Measurements from ENCODE around the gene PAM16. TPM values are rescaled to one million over a fixed set of nuclear protein-coding genes. Genes with fewer than 3 reads are reported as not detected.

The PAM16 gene
- total and polyA plus RNA-seq, 4 donors: 23.6 to 65.2 (median 33.6) TPM

GRCh38 chr16:4317532-4318450 is 33.3 kb downstream of the PAM16 start:
- WGBS, 2 donors: 6 to 7% methylated on average over 12 of the region's 12 CpGs
- Histone ChIP-seq H3K36me3 (ENCODE audit: control insufficient read depth in 1 of 2, insufficient read depth in 2 of 2, low read length in 1 of 2) (no peaks in the 10 kb centered on the region), H3K4me3 (ENCODE audit: low read length in 2 of 2) (no peak overlapping the region), H3K4me1 (ENCODE audit: control insufficient read depth in 1 of 2, insufficient read depth in 2 of 2, low read length in 2 of 2) (no peaks in the 10 kb centered on the region), H3K9me3 (ENCODE audit: control insufficient read depth, low read length) (no peaks in the 10 kb centered on the region), H3K27me3 (ENCODE audit: control insufficient read depth in 1 of 2, insufficient read depth in 2 of 2, low read length in 1 of 2) (no peaks in the 10 kb centered on the region), H3K27ac (ENCODE audit: low read depth in 1 of 2, low read length in 2 of 2) (peak overlapping the region in 1 of 2 donors; percentile 72)
- intact Hi-C loops (cut with DNase I): loop anchor here in 1 of 2 donors (5.0 to 10.0 kb wide), 2 partner anchors 55 to 363 kb away; partner anchors contain the start of gene VASN
- DNase-seq (peak in 1 of 2 donors; percentile 82), ATAC-seq (ENCODE audit: low FRiP score) (peak; percentile 20)

GRCh38 chr16:4316864-4317531 is 34.1 kb downstream of the PAM16 start:
- no peaks in the 10 kb centered on the region for H3K4me1 ChIP-seq (ENCODE audit: control insufficient read depth in 1 of 2, insufficient read depth in 2 of 2, low read length in 2 of 2)
- ATAC-seq (ENCODE audit: low FRiP score): peak; percentile 74
- WGBS, 2 donors: 2 to 6% methylated on average over 17 to 20 of the region's 20 CpGs

GRCh38 chr16:4316108-4316863 is 34.8 kb downstream of the PAM16 start:
- Histone ChIP-seq H3K27ac (ENCODE audit: low read depth in 1 of 2, low read length in 2 of 2) (peak overlapping the region; percentile 44 to 72), H3K4me1 (ENCODE audit: control insufficient read depth in 1 of 2, insufficient read depth in 2 of 2, low read length in 2 of 2) (no peaks in the 10 kb centered on the region), H3K36me3 (ENCODE audit: control insufficient read depth in 1 of 2, insufficient read depth in 2 of 2, low read length in 1 of 2) (no peaks in the 10 kb centered on the region), H3K4me3 (ENCODE audit: low read length in 2 of 2) (peak overlapping the region; percentile 52 to 92), H3K27me3 (ENCODE audit: control insufficient read depth in 1 of 2, insufficient read depth in 2 of 2, low read length in 1 of 2) (no peaks in the 10 kb centered on the region), H3K9me3 (ENCODE audit: control insufficient read depth, low read length) (no peaks in the 10 kb centered on the region)
- DNase-seq: peak in 1 of 2 donors; percentile 54
- WGBS, 2 donors: 1 to 2% methylated on average over 41 to 93 of the region's 93 CpGs
- no peak for ATAC-seq (ENCODE audit: low FRiP score)
- intact Hi-C loops (cut with DNase I): loop anchor here in 1 of 2 donors (5.0 to 10.0 kb wide), 2 partner anchors 56 to 361 kb away; partner anchors contain the start of gene VASN

More at GRCh38 chr16:4316864-4317531, 34.1 kb downstream of the PAM16 start:
- Histone ChIP-seq H3K4me3 (ENCODE audit: low read length in 2 of 2) (peak overlapping the region; percentile 52 to 92), H3K9me3 (ENCODE audit: control insufficient read depth, low read length) (no peaks in the 10 kb centered on the region), H3K27ac (ENCODE audit: low read depth in 1 of 2, low read length in 2 of 2) (peak overlapping the region in 1 of 2 donors; percentile 72), H3K27me3 (ENCODE audit: control insufficient read depth in 1 of 2, insufficient read depth in 2 of 2, low read length in 1 of 2) (no peaks in the 10 kb centered on the region), H3K36me3 (ENCODE audit: control insufficient read depth in 1 of 2, insufficient read depth in 2 of 2, low read length in 1 of 2) (no peaks in the 10 kb centered on the region)
- intact Hi-C loops (cut with DNase I): loop anchor here in 1 of 2 donors (5.0 to 10.0 kb wide), 2 partner anchors 55 to 362 kb away; partner anchors contain the start of gene VASN
- DNase-seq: peak; percentile 87 to 88

- no peaks in the 10 kb centered on the region for H3K36me3 ChIP-seq (ENCODE audit: control insufficient read depth in 1 of 2, insufficient read depth in 2 of 2, low read length in 1 of 2)
- peak; percentile 79 to 91 for DNase-seq
- peak within 1 kb of the TSS; percentile 44 to 83 for H3K27ac ChIP-seq (ENCODE audit: low read depth in 1 of 2, low read length in 2 of 2)
- intact Hi-C loops (cut with DNase I): loop anchor here in 1 of 2 donors (5.0 to 10.0 kb wide), 2 partner anchors 57 to 361 kb away; partner anchors contain the start of gene VASN
- peak; percentile 79 for ATAC-seq (ENCODE audit: low FRiP score)
- WGBS, 2 donors: 1% methylated on average over 40 to 105 of the region's 115 CpGs
- no peaks in the 10 kb centered on the region for H3K9me3 ChIP-seq (ENCODE audit: control insufficient read depth, low read length)
- no peaks in the 10 kb centered on the region for H3K4me1 ChIP-seq (ENCODE audit: control insufficient read depth in 1 of 2, insufficient read depth in 2 of 2, low read length in 2 of 2)
- peak within 1 kb of the TSS; percentile 52 to 92 for H3K4me3 ChIP-seq (ENCODE audit: low read length in 2 of 2)
- H3K27me3 ChIP-seq (ENCODE audit: control insufficient read depth in 1 of 2, insufficient read depth in 2 of 2, low read length in 1 of 2): no peaks in the 10 kb centered on the region
Measured at GRCh38 chr16:4315186-4316107, 35.7 kb downstream of the PAM16 start, which contains the start of gene GLIS2. TSS of gene GLIS2 (plus strand) at chr16:4316067. CDS start at chr16:4332281, 16,214 bp downstream.

DNA sequence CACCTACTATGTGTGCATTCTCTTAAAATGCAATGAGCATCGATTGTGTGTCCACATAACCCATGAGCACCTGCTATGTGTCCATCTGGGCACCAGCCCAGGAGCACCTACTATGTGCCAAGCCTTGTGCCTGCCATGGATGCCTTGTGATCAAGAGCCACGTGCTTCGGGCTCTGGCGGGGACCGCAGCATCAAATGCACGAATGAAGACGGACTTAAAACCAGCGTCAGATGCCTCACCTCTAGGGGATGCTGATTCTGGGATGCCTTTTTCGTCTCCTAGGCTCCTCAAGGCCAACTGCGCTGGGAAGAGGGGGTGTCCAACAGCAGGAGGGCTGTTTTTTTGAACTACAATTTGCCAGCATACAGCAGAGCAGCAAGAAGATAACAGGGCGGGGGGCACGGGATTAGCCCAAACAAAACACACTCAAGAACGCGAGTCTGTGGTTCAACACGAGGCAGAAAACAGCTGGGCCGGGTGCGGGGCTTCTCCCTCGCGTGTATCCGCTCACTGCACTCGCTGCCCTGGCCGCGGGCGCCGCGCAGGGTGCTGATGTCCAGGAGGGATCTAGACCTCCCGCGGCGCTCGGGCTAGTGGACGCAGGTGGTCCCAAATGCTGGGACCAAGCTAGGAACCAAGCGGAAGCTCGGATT is 36.5 kb downstream of the PAM16 start:
- Histone ChIP-seq H3K27me3 (ENCODE audit: control insufficient read depth in 1 of 2, insufficient read depth in 2 of 2, low read length in 1 of 2) (no peaks in the 10 kb centered on the region), H3K9me3 (ENCODE audit: control insufficient read depth, low read length) (no peaks in the 10 kb centered on the region), H3K36me3 (ENCODE audit: control insufficient read depth in 1 of 2, insufficient read depth in 2 of 2, low read length in 1 of 2) (no peaks in the 10 kb centered on the region), H3K4me3 (ENCODE audit: low read length in 2 of 2) (peak overlapping the region; percentile 52 to 88), H3K4me1 (ENCODE audit: control insufficient read depth in 1 of 2, insufficient read depth in 2 of 2, low read length in 2 of 2) (no peaks in the 10 kb centered on the region), H3K27ac (ENCODE audit: low read depth in 1 of 2, low read length in 2 of 2) (peak overlapping the region in 1 of 2 donors; percentile 83)
- ATAC-seq (ENCODE audit: low FRiP score) (no peak), DNase-seq (peak in 1 of 2 donors; percentile 66)
- intact Hi-C loops (cut with DNase I): loop anchor here in 1 of 2 donors (5.0 to 10.0 kb wide), 2 partner anchors 58 to 360 kb away; partner anchors contain the start of gene VASN
- 2 to 3% methylated on average over 33 of the region's 33 CpGs for WGBS, 2 donors

- H3K9me3 ChIP-seq (ENCODE audit: control insufficient read depth, low read length): no peaks in the 10 kb centered on the region
- intact Hi-C loops (cut with DNase I): loop anchor here in 1 of 2 donors (10.0 kb wide), 1 partner anchor 359 kb away; no protein-coding TSS in a partner anchor
- H3K36me3 ChIP-seq (ENCODE audit: control insufficient read depth in 1 of 2, insufficient read depth in 2 of 2, low read length in 1 of 2): no peaks in the 10 kb centered on the region
- H3K27ac ChIP-seq (ENCODE audit: low read depth in 1 of 2, low read length in 2 of 2): no peak overlapping the region
- peak in 1 of 2 donors; percentile 61 for DNase-seq
- WGBS, 2 donors: 20 to 22% methylated on average over 42 to 43 of the region's 43 CpGs
- no peak overlapping the region for H3K4me3 ChIP-seq (ENCODE audit: low read length in 2 of 2)
- ATAC-seq (ENCODE audit: low FRiP score): no peak
- H3K27me3 ChIP-seq (ENCODE audit: control insufficient read depth in 1 of 2, insufficient read depth in 2 of 2, low read length in 1 of 2): no peaks in the 10 kb centered on the region
- H3K4me1 ChIP-seq (ENCODE audit: control insufficient read depth in 1 of 2, insufficient read depth in 2 of 2, low read length in 2 of 2): no peaks in the 10 kb centered on the region
Measured at GRCh38 chr16:4313563-4314531, 37.3 kb downstream of the PAM16 start.

Measured in aorta (tissue), 5 donors.